Measurements from ENCODE around the gene RNF152. TPM values are rescaled to one million over a fixed set of nuclear protein-coding genes. Genes with fewer than 3 reads are reported as not detected.

The RNF152 gene
- total RNA-seq, 1 experiment from 2014 or later = 2.3 TPM

DNA sequence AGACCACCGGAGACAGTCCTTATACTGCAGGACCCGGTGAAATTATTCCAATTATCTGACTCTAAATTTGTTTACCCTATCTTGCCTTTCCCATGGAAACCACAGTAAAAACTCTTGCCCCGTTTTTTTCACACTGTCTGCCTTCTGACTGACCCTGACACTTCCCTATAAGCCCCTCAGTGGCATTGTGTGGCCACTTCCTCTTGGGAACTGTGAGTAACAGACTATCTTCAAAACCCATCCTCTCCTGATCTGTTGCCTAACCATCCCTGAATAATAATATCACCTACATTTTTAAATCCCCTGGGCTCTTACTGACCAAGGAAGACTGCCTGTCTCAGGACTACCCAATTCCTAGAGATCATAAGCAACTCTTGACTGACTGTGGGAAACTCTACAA lies 42.6 kb upstream of the RNF152 start:
- H3K9me3 Mint-ChIP-seq = peaks cover 5 to 7% of the 10 kb centered on the region in 2 experiments; a peak in 2 of 5 replicates
- Histone ChIP-seq H3K18ac (ENCODE audit: insufficient read length, low read depth, low read length) (no peak overlapping the region), H3K14ac (ENCODE audit: insufficient read depth, low read length) (no peak overlapping the region), H4K20me1 (ENCODE audit: control insufficient read depth, insufficient read depth, insufficient read length) (no peaks in the 10 kb centered on the region), H2BK5ac (ENCODE audit: insufficient read length, low read length) (no peak overlapping the region), H2BK120ac (ENCODE audit: low read depth, low read length, poor library complexity, severe bottlenecking) (no peak overlapping the region), H2AFZ (ENCODE audit: low read length) (no peak overlapping the region), H3K79me2 (ENCODE audit: insufficient read depth, low read length) (no peaks in the 10 kb centered on the region), H3K56ac (ENCODE audit: insufficient read length, low read depth, low read length) (no peak overlapping the region), H3K9ac (ENCODE audit: extremely low read depth, insufficient read length, low read length) (no peak overlapping the region), H2AK5ac (ENCODE audit: insufficient read length, low read length) (no peak overlapping the region), H3K27ac (ENCODE audit: insufficient read length, low read depth, low read length) (no peak overlapping the region), H4K5ac (ENCODE audit: insufficient read length, low read depth, low read length) (no peak overlapping the region), H3K79me1 (ENCODE audit: insufficient read depth, low read depth, low read length, poor library complexity, severe bottlenecking) (no peaks in the 10 kb centered on the region), H3K4me2 (ENCODE audit: insufficient read depth, insufficient read length, low read length) (no peak overlapping the region), H3K4me1 (ENCODE audit: insufficient read depth, low read length) (no peaks in the 10 kb centered on the region), H4K91ac (ENCODE audit: insufficient read length, low read depth, low read length) (no peak overlapping the region), H3K4ac (ENCODE audit: low read depth, low read length) (no peak overlapping the region), H4K8ac (replicated peaks; ENCODE audit: insufficient read length, low read depth, low read length) (no peak overlapping the region), H3K9me3 (ENCODE audit: control insufficient read depth, low read depth, low read length) (no peaks in the 10 kb centered on the region), H2BK20ac (ENCODE audit: low read depth, low read length, poor library complexity, severe bottlenecking) (no peak overlapping the region), H3T11ph (ENCODE audit: low read length) (no peak overlapping the region), H3K27me3 (ENCODE audit: insufficient read depth, low read length) (no peaks in the 10 kb centered on the region), H2BK15ac (ENCODE audit: low read depth, low read length) (no peak overlapping the region), H3K23me2 (ENCODE audit: insufficient read length, low read depth, low read length, poor library complexity, severe bottlenecking) (no peaks in the 10 kb centered on the region), H3K23ac (ENCODE audit: insufficient read length, low read depth, low read length) (no peak overlapping the region), H2BK12ac (ENCODE audit: insufficient read length, low read depth, low read length) (no peak overlapping the region)
- H3K27me3 Mint-ChIP-seq (ENCODE audit: low read depth) = no peaks in the 10 kb centered on the region
- H3K4me3 Mint-ChIP-seq = no peak overlapping the region
- DNase-seq = no peak
- peaks cover 2 to 6% of the 10 kb centered on the region in 2 experiments; a peak in 2 of 4 replicates for H3K4me1 Mint-ChIP-seq
- WGBS (ENCODE audit: extremely low coverage, insufficient read length, low lambda C conversion rate) = no CpG with 5 or more reads among the region's 3 CpGs
- no peak overlapping the region for H3K27ac Mint-ChIP-seq
- H3K36me3 Mint-ChIP-seq (ENCODE audit: insufficient read depth in 1 of 3, low read depth in 3 of 3) = peaks cover 0 to 5% (median 0%) of the 10 kb centered on the region in 3 experiments; a peak in 2 of 7 replicates
- TF ChIP-seq, protein P1, sequence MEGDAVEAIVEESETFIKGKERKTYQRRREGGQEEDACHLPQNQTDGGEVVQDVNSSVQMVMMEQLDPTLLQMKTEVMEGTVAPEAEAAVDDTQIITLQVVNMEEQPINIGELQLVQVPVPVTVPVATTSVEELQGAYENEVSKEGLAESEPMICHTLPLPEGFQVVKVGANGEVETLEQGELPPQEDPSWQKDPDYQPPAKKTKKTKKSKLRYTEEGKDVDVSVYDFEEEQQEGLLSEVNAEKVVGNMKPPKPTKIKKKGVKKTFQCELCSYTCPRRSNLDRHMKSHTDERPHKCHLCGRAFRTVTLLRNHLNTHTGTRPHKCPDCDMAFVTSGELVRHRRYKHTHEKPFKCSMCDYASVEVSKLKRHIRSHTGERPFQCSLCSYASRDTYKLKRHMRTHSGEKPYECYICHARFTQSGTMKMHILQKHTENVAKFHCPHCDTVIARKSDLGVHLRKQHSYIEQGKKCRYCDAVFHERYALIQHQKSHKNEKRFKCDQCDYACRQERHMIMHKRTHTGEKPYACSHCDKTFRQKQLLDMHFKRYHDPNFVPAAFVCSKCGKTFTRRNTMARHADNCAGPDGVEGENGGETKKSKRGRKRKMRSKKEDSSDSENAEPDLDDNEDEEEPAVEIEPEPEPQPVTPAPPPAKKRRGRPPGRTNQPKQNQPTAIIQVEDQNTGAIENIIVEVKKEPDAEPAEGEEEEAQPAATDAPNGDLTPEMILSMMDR (conservative IDR thresholded peaks at IDR 0.05) = no peak
